Endothelial cell of umbilical vein (primary cell): ENCODE data around the gene TPBG. TPM values are rescaled to one million over a fixed set of nuclear protein-coding genes. Genes with fewer than 3 reads are reported as not detected.

Source experiments
- BruUV-seq: library from RNA; stranded (reverse); fragments of 400-500 nt; replicated peaks from 2 replicates; lab custom pipeline; 2021; lab: Mats Ljungman, UMichigan
- CTCF ChIA-PET: fragments of 300-600, 350-600 bp; sonication (Branson Sonifier 250); formaldehyde crosslinking; loops from one replicate; lab custom pipeline; 2021; ENCODE audit warnings: antibody characterized with exemption, inconsistent platforms; lab: Charles Lee
- POLR2A ChIA-PET: fragments of 300-600, 350-600 bp; sonication (Branson Sonifier 250); formaldehyde crosslinking; loops from one replicate; lab custom pipeline; 2021; ENCODE audit warnings: antibody characterized with exemption, inconsistent platforms; lab: Charles Lee
- DNase-seq: peaks from one replicate; pipeline ENCODE4 v3.0.0-alpha.2; 2011; ENCODE audit warnings: low read depth, low spot score
- FAIRE-seq: peaks from 2 replicates; lab custom pipeline; 2011; peaks lifted over from hg19 to GRCh38; lab: Jason Lieb, UNC
- H2AFZ ChIP-seq: 2 replicates; pipeline ENCODE4 v1.6.0; 2012; ENCODE audit warnings: low read depth, low read length, control low read depth, inconsistent platforms
- H3K27ac ChIP-seq: 2 replicates; pipeline ENCODE4 v1.5.1; 2011; ENCODE audit warnings: low read depth, mild to moderate bottlenecking, control low read depth, low read length, moderate library complexity; ENCODE audit not compliant: insufficient read depth
- H3K27me3 ChIP-seq, 2 experiments: 2 replicates each; pipeline versions ENCODE4 v1.6.0 to v1.6.1; 2011; ENCODE audit warnings: low read length in 2 of 2, mixed read lengths in 1 of 2; ENCODE audit not compliant: control insufficient read depth in 2 of 2, insufficient read depth in 2 of 2
- H3K36me3 ChIP-seq, 2 experiments: 2 replicates in 1 of 2; 3 replicates in 1 of 2; pipeline ENCODE4 v1.5.1; 2011; ENCODE audit warnings: low read length in 2 of 2, mild to moderate bottlenecking in 1 of 2, moderate library complexity in 1 of 2; ENCODE audit not compliant: control insufficient read depth in 2 of 2, insufficient read depth in 2 of 2; ENCODE audit errors: extremely low read depth in 1 of 2
- H3K4me1 ChIP-seq: 3 replicates; pipeline ENCODE4 v1.5.1; 2011; ENCODE audit warnings: mild to moderate bottlenecking, low read length; ENCODE audit not compliant: control insufficient read depth, insufficient read depth; ENCODE audit errors: extremely low read depth
- H3K4me2 ChIP-seq: 2 replicates; pipeline ENCODE4 v1.6.1; 2011; ENCODE audit warnings: low read length, control low read depth, mixed read lengths; ENCODE audit not compliant: insufficient read depth
- H3K4me3 ChIP-seq, 3 experiments: fragments of 200-600 bp in 1 of 3; sonication (generic), shearing (Covaris generic) in 1 of 3; replicated peaks in 1 of 3; 2 replicates each; pipeline ENCODE4 v1.5.1; 2011 to 2016; ENCODE audit warnings: control low read depth in 3 of 3, low read length in 3 of 3, mild to moderate bottlenecking in 2 of 3, inconsistent platforms in 1 of 3, low read depth in 1 of 3, moderate library complexity in 1 of 3; ENCODE audit not compliant: insufficient read depth in 1 of 3
- H3K79me2 ChIP-seq: 2 replicates; pipeline ENCODE4 v1.6.0; 2012; ENCODE audit warnings: low read length, inconsistent platforms; ENCODE audit not compliant: control insufficient read depth, insufficient read depth
- H3K9ac ChIP-seq: replicated peaks from 2 replicates; pipeline ENCODE3; 2011; ENCODE audit warnings: low read length, control low read depth; ENCODE audit not compliant: insufficient read depth; ENCODE audit errors: extremely low read depth
- H3K9me1 ChIP-seq: replicated peaks from 3 replicates; pipeline ENCODE4 v1.6.0; 2011; ENCODE audit warnings: mild to moderate bottlenecking, low read length; ENCODE audit not compliant: control insufficient read depth, insufficient read depth; ENCODE audit errors: extremely low read depth
- H3K9me3 ChIP-seq: replicated peaks from 2 replicates; pipeline ENCODE4 v1.5.1; 2012; ENCODE audit warnings: low read length, inconsistent platforms; ENCODE audit not compliant: control insufficient read depth, insufficient read depth
- H4K20me1 ChIP-seq: replicated peaks from 2 replicates; pipeline ENCODE3; 2011; ENCODE audit warnings: mild to moderate bottlenecking, low read length; ENCODE audit not compliant: control insufficient read depth, insufficient read depth; ENCODE audit errors: extremely low read depth
- CTCF ChIP-seq, 2 donors: IDR thresholded peaks; 1 replicate in 1 of 2; 2 replicates in 1 of 2; pipeline ENCODE4 v1.5.1; 2011; ENCODE audit warnings: low read length in 2 of 2, mild to moderate bottlenecking in 2 of 2, moderate library complexity in 2 of 2, control low read depth in 1 of 2, inconsistent platforms in 1 of 2, low read depth in 1 of 2; ENCODE audit not compliant: insufficient read depth in 1 of 2; ENCODE audit errors: extremely low read depth in 1 of 2
- EZH2 ChIP-seq: IDR thresholded peaks from 2 replicates; pipeline ENCODE4 v1.6.1; 2012; ENCODE audit warnings: borderline replicate concordance, low read depth, mild to moderate bottlenecking, moderate library complexity, low read length, inconsistent platforms; ENCODE audit not compliant: severe bottlenecking
- GATA2 ChIP-seq: IDR thresholded peaks from 2 replicates; pipeline ENCODE4 v1.7.0; 2011; ENCODE audit warnings: low read depth, mild to moderate bottlenecking, moderate library complexity, mixed read lengths, low read length; ENCODE audit not compliant: insufficient read length, insufficient read depth
- JUN ChIP-seq: IDR thresholded peaks from 2 replicates; pipeline ENCODE4 v1.6.1; 2011; ENCODE audit warnings: borderline replicate concordance, low read depth; ENCODE audit not compliant: insufficient read length, insufficient read depth
- POLR2A ChIP-seq: IDR thresholded peaks from 2 replicates; pipeline ENCODE4 v1.6.1; 2012; ENCODE audit warnings: low read depth, mild to moderate bottlenecking, control low read depth, low read length
- dilution Hi-C: fragments of 300-500 bp; cut with MboI; formaldehyde crosslinking; loops from one replicate; pipeline ENCODE4 v1.15.0; 2019; ENCODE audit warnings: low sequenced_read_pairs; ENCODE audit not compliant: extremely low pct_ligation_motif_present
- intact Hi-C: fragments of 100-400 bp; cut with micrococcal nuclease; formaldehyde crosslinking; loops from one replicate; pipeline ENCODE4 v1.10.0; 2022
- polyA plus RNA-seq, 4 experiments: library from polyadenylated mRNA; depleted of rRNA in 3 of 4; stranded (reverse) in 3 of 4; unstranded in 1 of 4; fragments of >200 nt; gene quantifications; 2 replicates each; pipeline versions ENCODE4 v1.2.1 to v1.2.3, GENCODE V29; 2011 to 2012; ENCODE audit warnings: missing spikeins in 1 of 4
- total RNA-seq: library from RNA; stranded (reverse); gene quantifications from 2 replicates; pipeline ENCODE4 v1.2.3, GENCODE V29; 2021

Gene TPBG
- total and polyA plus RNA-seq, 2 donors (not counting 3 experiments of a cell fraction or from before 2014, with no cell fraction given) = 7.5 to 9.0 TPM

- H3K9ac ChIP-seq = no peak overlapping the region
- ChIA-PET POLR2A (no interaction called here), CTCF (interaction anchor here (1.2 to 1.8 kb wide), 2 partner anchors 9 to 44 kb away, joined by 3 read pairs; no protein-coding TSS in a partner anchor)
- H3K4me1 ChIP-seq = no peaks in the 10 kb centered on the region
- no peak for TF ChIP-seq JUN
- no peak for TF ChIP-seq CTCF (IDR thresholded peaks at IDR 0.05; ENCODE audit: extremely low read depth in 1 of 2, insufficient read depth in 1 of 2, low read depth in 1 of 2, low read length in 2 of 2)
- TF ChIP-seq GATA2 = no peak
- TF ChIP-seq EZH2 = no peak
- no peak for TF ChIP-seq POLR2A
- DNase-seq = no peak
- H3K27me3 ChIP-seq = no peaks in the 10 kb centered on the region
- no peaks in the 10 kb centered on the region for H3K9me1 ChIP-seq
- H2AFZ ChIP-seq = no peak overlapping the region
- H3K36me3 ChIP-seq = no peaks in the 10 kb centered on the region
- no peaks in the 10 kb centered on the region for H4K20me1 ChIP-seq
- H3K27ac ChIP-seq = no peak overlapping the region
- H3K79me2 ChIP-seq = no peaks in the 10 kb centered on the region
- FAIRE-seq = no peak
- dilution Hi-C loops = no loop called here
- H3K4me3 ChIP-seq = no peak overlapping the region
- BruUV-seq = no TSS peak
- intact Hi-C loops = no loop called here
- no peaks in the 10 kb centered on the region for H3K9me3 ChIP-seq
- H3K4me2 ChIP-seq = no peak overlapping the region
Observed at GRCh38 chr6:82371799-82372546, 8.4 kb downstream of the TPBG start.
